Superior temporal gyrus (tissue), 1 donor: Measurements from ENCODE around the gene PLAAT3.
A peak's percentile ranks its signal among the peaks of the same experiment; 100 is the strongest.
"Not testable (repeated sequence)": the region's sequence is repeated elsewhere in the genome, so short reads cannot be mapped to it uniquely, and the experiment has no call there.

Source experiments
- DNase-seq: peaks from one replicate; pipeline ENCODE4 v3.0.0-alpha.2; 2016; ENCODE audit errors: extremely low spot score

Gene PLAAT3

DNA sequence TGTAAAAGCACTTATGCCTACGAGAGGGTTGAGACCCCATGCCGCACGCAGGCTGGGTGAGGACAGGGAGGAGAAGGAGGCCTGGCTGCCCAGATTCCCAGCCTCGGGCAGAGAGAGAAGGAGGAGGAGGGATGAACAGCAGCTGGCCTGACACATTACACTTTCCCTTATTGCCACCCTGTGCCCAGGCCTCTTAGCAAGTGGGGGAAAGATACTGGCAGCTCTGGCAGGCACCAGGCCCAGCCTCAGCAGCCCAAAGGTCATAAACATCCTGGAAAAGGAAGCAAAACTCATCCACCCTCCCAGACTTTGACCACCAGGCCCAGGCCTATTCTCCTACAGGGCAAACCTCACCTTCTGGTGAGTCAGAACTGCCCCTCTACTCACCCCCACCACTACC, 4.7 kb downstream of the PLAAT3 start:
- peak; percentile 56 for DNase-seq

DNA sequence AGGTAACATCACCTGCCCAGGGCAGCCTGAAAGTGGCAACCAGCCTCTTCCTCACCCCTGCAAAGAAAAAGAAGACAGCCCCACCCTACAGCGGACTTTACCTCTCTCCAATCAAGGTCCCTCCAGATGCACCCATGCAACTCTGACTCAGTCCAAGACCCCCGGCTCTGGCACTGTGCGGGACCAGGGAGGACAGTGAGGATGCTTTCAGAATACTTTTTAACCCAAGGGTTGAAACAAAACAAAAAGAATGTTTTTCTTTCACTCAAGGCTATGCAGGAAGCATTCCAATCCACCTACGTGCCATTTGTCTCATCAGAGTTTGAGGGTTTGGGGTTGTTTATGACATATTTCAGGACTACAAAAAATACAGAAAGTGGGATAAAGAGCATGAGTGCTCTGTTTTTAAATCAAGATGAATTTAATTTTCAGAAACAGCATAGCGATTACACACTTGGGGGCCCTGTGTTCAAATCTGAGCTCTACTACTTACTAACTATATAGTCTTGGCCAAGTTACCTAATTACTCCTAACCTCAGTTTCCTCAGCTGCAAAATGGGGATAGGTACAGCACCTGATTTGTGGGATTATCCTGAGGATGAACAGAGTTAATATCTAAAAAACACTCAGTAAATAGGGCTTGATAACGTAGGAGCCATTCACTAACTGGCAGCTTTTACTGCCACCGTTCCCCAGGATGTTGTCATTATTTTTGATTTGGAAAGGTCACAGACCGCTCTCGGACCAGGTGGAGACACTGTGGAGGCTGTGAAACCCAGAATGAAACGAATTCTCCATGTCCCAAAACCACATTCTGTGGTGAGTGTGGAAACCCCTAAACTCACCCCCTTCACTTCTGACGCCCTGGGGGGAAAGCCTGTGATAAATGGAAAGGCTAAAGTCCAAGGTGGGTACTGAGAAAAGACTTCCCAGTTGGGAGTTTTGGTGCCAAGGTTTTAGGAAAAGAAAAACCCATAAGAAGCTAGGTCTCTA, 5.6 kb downstream of the PLAAT3 start:
- no peak for DNase-seq

DNA sequence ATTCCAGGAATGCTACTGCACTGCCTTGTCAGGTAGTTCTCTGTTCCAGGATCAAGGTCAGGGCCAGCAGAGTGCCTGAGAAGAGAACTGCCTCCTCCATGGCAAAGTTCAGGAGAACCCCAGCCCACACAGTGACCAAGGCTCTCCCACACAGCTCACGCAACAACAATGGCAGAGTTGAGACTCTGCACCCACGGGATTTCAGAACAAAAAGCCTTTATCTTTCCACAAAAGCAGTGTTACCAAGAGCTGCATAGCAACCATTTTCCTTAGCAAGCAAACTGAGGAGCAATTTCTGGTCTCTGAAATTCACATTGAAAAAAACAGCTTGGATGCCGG, 11.1 kb downstream of the PLAAT3 start:
- peak; percentile 97 for DNase-seq

DNA sequence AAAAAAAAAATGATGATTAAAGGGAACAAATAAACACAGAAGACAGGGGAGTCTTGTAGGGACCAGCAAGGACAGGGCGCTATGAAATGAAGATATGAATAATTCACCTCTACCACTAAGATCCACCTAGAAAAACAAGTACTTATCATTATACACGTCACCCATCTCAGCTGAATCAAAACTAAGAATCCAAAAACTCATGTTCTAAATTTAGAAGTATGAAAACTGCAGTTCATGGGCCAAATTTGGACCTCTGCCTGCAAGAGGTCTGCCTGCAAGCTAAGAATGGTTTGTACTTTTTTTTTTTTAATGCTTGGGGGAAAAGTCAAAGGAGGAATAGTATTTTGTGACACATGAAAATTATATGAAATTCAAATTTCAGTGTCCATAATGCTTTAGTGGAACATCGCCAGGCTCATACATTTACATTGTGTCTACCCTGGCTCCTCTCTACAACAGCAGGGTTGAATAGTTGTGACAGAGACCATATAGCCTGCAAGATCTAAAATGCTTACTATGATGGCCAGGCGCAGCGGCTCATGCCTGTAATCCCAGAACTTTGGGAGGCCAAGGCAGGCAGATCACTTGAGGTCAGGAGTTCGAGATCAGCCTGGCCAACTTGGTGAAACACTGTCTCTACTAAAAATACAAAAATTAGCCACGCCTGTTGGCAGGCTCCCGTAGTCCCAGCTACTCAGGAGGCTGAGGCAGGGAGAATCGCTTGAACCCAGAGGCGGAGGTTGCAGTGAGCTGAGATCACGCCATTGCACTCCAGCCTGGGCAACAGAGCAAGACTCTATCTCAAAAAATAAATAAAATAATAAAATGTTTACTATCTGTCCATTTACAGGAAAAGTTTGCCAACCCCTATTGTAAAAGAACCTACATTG, 11.7 kb downstream of the PLAAT3 start:
- not testable (repeated sequence) for DNase-seq

DNA sequence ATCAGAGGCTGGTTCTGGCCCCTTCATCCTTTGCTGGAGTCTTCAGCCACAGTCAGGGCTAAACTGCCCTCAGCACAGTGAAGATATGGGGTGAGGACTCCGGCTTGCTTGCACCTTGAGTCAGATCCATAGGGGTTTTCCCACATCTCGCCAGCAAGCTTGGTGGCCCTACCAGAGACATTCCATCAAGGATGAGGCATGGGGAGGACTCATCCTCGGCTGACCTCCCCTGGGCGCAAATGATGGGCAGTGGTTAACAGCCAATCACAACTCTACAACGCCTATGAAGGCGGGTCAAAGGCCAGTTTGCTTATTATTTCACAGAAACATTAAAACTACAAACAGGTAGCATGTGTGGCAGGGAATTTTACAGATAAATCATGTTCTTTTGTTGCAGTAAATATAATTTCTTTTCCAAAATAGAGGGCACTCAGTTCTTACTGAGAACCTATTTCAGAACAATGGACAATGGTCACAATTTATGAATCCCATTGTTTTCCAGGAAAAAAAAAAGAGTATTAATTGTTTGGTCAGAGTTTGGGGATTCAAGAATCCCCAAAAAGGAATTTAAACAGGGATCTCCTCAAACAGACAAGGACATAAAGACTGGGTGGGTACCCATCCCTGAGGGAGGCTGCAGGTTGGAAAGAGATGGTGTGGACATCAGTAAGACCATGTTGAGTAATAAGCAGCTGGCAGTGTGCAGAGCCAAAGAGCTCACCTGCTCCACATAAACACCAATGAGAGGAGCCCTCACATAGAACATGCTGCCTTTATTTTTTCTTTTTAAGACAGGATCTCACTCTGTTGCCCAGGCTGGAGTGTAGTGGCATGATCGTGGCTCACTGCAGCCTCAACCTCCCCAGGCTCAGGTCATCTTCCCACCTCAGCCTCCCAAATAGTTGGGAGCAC, 14.8 kb downstream of the PLAAT3 start:
- DNase-seq: peak; percentile 84

DNA sequence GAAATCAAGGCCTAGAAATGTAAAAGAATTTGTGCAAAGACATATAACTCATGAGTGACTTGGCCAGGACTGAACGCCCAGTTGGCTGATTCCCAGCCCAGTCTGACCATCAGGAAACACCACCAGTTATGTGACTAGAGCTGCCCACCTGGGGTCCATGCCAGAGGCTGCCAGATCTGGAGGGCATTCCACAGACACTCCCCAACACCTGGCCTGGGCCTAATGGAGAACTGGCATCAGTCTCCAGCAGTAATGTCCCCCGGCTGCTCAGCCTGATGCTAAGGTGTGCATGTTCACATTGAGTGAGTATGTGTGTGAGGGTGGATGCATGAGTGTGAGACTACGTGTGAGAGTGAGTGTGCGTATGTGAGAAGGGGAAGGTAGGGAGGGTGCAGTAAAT, 15.7 kb downstream of the PLAAT3 start:
- no peak for DNase-seq

DNA sequence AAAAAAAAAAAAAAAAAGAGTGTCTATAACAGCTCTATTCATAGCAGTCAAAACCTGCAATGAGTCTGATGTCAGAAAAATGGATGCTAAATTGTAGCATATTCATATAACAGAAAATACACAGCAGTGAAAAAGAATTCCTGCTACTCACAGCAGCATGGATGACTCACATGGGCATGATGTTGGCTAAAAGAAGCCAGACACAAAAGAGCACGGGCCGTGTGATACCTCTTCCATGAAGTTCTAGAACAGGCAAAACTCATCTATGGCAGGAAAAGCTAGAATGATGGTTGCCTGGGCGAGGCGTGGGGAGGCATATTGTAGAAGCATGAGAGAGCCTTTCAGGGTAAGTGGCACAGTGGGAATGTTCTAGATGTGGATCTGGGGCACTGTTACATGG, 18.9 kb downstream of the PLAAT3 start:
- DNase-seq: peak; percentile 56

DNA sequence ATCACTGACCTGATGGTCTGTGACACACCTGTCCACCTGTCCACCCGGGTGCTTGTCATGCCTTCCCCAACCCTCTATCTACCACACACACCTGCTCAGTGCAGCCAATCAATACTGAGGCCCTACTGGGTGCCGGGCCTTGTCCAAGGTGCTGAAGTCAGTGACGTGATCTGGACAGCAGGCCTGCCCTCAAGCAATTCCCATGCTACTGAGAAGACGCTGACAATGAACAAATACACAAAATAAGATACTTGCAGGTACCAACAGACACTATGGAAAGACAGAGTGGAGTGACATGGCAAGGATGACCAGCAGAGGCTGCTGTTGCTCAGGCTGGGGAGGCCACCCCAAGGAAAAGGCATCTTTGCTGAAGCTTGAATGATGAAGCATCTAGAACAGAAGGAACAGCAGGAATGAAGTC, 21.2 kb downstream of the PLAAT3 start:
- DNase-seq: peak; percentile 78

DNA sequence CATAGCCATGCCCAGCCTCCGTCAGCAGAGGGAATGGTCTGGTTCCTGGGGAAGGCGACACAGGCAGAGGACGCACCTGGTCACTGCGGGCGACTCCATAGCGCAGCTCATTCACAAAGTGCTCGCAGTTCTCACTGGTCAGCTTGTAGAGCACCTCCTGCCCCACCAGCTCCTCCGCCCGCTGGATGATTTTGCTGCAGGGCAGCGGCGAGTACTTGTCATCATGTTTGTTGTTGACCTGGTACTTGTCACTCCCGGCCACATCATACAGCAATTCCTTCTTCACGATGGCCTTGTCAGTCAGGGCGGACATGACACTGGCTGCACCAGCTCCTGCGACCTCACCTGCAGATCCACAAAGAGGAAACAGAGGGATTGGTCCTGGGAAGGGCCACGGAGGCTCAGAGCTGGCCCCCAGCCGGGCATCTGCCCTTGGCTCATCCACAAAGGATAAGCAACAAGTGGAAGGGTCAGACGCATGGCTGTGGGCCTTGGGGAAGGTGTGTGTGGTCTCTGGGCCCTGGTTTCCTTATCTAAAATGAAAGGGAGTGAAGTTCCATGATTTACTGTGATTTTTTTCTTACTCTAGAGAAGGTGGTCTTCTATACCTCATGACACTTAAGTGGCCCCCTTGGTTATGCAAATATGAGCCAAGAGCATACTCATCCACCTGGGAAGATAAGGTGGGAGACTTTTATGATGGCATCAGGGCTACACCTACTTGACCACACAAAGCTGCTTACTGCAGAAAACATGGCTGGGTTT, 24.0 kb downstream of the PLAAT3 start:
- DNase-seq: no peak

DNA sequence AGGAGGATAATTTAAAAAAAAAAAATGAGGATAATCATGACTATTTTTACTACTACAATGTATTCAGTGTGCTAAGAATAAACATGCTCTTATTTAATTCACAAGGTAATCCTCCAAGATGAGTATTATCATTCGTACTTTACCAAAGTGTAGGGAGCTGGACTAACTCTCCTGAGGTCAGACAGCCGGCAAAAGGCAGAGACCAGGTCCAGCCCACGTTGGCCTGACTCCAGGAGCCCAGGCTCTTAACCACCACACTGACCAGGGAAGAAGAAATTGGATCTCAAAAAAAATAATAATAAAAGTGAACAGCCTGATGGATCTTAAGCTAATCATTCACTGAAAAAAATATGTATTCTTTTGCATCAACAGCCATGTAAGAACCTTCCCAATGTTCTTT, 25.2 kb downstream of the PLAAT3 start:
- DNase-seq: no peak

DNA sequence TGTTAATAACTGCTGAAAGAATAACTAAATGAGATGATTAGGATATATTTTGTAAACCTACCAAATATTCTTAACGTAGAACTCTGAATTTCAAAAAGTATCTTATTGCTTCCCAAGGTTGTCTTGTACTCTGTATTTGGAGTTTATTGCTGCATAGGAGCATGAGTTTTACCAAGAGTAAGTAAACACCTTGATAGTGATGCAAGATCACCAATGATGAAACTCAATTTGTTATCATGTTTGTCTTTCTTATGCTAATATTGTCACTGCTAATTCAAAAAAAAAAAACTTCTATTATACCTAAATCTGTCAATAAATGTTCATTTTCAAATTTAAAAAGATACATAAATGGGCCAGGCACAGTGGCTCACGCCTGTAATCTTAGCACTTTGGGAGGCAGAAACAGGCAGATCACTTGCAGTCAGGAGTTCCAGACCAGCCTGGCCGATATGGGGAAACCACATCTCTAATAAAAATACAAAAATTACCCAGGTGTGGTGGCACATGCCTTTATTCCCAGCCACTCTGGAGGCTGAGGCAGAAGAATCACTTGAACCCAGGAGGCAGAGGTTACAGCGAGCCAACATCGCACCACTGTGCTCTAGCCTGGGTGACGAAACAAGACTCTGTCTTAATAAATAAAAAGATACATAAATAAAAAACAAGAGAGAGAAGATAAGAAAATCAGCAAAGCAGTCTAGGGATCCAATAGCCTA, 27.6 kb downstream of the PLAAT3 start:
- no peak for DNase-seq

DNA sequence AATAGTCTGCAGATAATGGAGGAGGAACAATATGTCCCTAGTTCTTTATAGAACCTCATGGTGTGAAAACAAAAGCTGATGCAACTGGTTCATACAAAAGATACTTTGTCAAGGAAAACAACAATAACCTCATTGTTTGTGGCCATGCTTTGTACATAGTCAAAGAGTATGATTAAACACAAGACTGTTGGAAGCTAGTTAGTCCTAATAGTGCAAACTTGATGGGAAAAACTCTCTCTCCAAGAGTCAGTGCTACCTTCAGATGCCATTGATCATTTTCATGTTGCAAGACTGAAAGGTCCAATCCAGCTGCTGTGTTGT, 30.9 kb downstream of the PLAAT3 start:
- DNase-seq: peak; percentile 99

DNA sequence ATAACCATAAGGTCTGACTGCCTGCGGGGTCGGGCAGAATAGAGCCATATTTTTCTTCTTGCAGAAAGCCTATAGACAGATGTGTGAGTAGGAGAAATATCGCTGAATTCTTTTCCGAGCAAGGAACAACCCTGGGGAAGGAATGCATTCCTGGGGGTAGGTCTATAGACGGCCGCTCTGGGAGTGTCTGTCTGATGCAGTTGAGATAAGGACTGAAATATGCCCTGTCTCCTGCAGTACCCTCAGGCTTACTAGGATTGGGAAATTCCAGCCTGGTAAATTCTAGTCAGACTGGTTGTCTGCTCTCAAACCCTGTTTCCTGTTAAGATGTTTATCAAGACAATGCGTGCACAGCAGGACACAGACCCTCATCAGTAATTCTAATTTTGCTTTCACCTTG, 33.0 kb downstream of the PLAAT3 start:
- not testable (repeated sequence) for DNase-seq

DNA sequence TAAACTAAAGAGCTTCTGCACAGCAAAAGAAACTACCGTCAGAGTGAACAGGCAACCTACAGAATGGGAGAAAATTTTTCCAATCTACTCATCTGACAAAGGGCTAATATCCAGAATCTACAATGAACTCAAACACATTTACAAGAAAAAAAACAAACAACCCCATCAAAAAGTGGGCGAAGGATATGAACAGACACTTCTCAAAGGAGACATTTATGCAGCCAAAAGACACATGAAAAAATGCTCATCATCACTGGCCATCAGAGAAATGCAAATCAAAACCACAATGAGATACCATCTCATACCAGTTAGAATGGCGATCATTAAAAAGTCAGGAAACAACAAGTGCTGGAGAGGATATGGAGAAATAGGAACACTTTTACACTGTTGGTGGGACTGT, 35.4 kb downstream of the PLAAT3 start:
- not testable (repeated sequence) for DNase-seq

DNA sequence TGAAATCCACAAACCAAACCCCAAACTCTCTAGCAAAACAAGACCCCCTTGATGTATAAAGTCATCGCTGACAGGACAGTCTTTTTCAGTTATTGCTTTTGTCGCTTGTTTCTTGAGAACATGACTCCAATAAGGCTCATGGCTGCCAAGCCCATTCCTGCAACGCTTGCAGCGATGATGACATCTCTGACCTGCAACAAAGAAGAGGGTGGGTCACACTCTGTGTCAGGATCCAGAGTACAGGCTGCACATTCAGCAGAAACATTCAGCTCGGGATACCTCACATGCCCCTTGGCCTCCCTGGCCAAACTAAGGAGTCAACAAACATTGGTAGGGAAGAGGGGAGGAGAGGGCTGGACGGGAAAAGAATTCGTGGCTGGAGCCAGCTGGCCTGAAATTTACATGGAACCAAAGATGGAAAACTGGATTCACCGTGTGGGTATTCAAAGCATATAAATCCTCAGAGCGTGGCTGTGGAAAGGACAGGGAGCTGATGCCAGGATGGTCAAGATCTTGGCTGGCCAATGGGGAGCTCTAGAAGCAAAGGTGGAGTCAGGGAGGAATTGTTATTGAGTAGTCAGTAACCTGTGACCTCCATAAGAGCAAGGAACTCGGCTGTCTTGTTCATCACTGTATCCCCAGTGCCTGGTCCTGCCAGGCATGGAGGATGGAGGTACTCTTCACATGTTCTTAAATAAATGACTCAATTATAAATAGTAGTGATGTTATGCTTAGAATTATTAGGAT, 39.2 kb downstream of the PLAAT3 start:
- no peak for DNase-seq

DNA sequence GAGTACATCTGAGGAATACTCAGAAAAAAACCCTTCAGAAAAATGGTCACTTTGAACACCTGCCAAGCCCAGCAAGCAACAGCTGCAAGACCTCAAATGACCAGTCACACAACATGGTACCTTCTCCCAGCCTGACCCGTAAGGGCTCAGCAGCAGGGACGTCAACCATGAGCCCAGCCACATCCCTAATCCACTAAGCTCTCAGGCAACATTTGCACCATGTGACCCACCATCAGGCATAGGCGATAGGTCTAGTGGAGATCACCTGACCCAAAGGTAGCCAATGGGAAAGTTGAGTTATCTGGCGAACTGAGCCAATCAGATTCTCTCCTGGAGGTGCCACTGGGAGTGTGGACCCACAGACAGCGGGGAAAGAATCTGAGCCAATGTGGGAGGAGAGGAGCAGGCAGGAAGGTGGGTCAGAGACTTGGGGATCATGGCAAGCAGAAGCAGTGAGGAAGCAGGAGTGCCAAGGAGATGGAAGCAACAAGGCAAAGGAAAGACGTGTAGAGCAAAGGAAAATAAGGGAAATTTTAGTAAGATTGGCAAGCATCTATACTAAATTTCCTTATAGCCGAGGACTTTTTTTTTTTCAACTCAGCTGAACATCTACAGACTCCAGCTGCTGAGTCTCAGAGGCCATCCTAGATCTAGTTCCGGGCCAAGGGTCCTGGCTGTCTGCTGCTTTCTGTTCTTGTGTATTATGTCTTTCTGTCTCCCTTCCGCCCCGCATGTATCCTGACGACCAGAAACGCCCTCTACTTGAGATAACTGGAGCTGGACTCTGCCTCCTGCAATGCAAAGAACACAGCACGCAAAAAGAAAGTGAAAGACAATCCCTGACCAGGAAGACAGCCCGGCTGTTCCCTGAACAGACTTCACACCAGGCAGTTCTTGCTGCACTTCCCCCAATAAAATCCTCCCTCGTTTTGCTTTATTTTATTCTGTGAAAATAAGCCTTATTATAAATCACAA, 40.1 kb downstream of the PLAAT3 start:
- DNase-seq: no peak

DNA sequence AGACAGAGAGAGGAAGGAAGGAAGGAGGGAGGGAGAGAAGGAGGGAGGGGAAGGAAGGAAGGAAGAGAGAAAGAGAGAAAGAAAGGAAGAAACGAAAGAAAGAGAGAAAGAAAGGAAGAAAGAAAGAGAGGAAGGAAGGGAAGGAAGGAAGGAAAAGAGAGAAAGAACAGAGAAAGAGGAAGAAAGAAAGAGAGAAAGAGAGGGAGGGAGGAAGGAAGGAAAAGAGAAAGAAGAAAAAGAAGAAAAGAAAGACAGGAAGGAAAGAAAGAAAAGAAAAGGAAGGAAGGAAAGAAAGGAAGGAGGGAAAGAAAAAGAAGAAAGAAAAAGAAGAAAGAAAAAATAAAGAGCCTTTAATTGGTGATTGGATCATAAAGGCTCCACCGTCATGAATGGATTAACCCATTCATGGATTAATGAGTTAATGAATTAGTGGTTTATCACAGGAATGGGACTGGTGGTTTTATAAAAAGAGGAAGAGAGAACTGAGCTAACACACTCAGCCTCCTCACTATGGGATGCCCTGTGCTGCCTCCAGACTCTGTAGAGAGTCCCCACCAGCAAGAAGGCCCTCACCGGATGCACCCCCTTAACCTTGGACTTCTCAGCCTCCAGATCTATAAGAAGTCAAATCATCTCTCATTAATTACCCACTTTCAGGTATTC, 42.1 kb downstream of the PLAAT3 start:
- no peak for DNase-seq

DNA sequence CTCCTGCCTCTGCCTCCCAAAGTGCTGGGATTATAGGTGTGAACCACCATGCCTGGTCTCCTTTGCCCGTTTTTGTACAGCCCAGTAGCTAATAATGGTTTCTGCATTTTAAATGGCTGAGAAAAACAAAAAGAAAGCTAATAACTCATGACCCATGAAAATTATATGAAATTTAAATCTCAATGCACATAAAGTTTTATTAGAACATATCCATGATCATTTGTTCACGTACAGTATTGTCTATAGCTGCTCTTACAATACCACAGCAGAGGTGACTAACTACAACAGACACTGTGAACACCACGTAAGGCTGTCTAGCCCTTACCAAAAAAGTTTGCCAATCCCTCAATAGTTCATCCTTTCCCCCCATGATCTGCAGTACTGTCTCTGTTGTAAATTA, 44.7 kb downstream of the PLAAT3 start:
- no peak for DNase-seq
